Liver (tissue), 9 donors: ENCODE measurements around the gene FCN1. TPM values are rescaled to one million over a fixed set of nuclear protein-coding genes. Genes with fewer than 3 reads are reported as not detected.

ENCODE experiments used
- DNase-seq: peaks from one replicate; pipeline ENCODE4 v3.0.0-alpha.2; 2017; ENCODE audit warnings: low spot score
- H3K27ac ChIP-seq, 2 donors: one replicate each; pipeline ENCODE4 v1.7.0; 2013; ENCODE audit warnings: inconsistent platforms in 2 of 2, low read length in 2 of 2, control low read depth in 1 of 2, low read depth in 1 of 2, mild to moderate bottlenecking in 1 of 2
- H3K27me3 ChIP-seq, 4 donors: one replicate each; pipeline versions ENCODE4 v1.6.1 to v1.7.0; 2013; ENCODE audit warnings: low read length in 3 of 4, inconsistent platforms in 1 of 4, mild to moderate bottlenecking in 1 of 4, moderate library complexity in 1 of 4; ENCODE audit not compliant: control insufficient read depth in 4 of 4, insufficient read depth in 4 of 4
- H3K36me3 ChIP-seq, 4 donors: one replicate each; pipeline versions ENCODE4 v1.6.1 to v1.7.0; 2013; ENCODE audit warnings: low read length in 3 of 4, mild to moderate bottlenecking in 3 of 4, low read depth in 1 of 4, moderate library complexity in 1 of 4; ENCODE audit not compliant: control insufficient read depth in 4 of 4, insufficient read depth in 3 of 4
- H3K4me1 ChIP-seq, 4 donors: one replicate each; pipeline versions ENCODE4 v1.6.1 to v1.7.0; 2013; ENCODE audit warnings: low read length in 3 of 4, mild to moderate bottlenecking in 3 of 4, moderate library complexity in 1 of 4; ENCODE audit not compliant: control insufficient read depth in 4 of 4, insufficient read depth in 4 of 4
- H3K4me3 ChIP-seq, 3 donors: one replicate each; pipeline versions ENCODE4 v1.6.1 to v1.7.0; 2013; ENCODE audit warnings: low read length in 3 of 3, control low read depth in 1 of 3, low read depth in 1 of 3, mild to moderate bottlenecking in 1 of 3
- H3K9ac ChIP-seq, 2 donors: one replicate each; pipeline ENCODE4 v1.7.0; 2013; ENCODE audit warnings: low read length in 2 of 2, mild to moderate bottlenecking in 2 of 2, moderate library complexity in 2 of 2, control low read depth in 1 of 2, low read depth in 1 of 2
- H3K9me3 ChIP-seq, 4 donors: one replicate each; pipeline versions ENCODE4 v1.6.1 to v1.7.0; 2013; ENCODE audit warnings: low read length in 3 of 4; ENCODE audit not compliant: control insufficient read depth in 4 of 4
- FOXA1 ChIP-seq: IDR thresholded peaks from 2 replicates; pipeline ENCODE4 v1.6.1; 2016; ENCODE audit warnings: antibody characterized with exemption
- GABPA ChIP-seq, 2 donors: IDR thresholded peaks in 1 of 2; conservative IDR thresholded peaks in 1 of 2; 2 replicates each; pipeline ENCODE4 v1.6.1; 2016; ENCODE audit warnings: antibody characterized with exemption in 2 of 2, mild to moderate bottlenecking in 1 of 2, moderate library complexity in 1 of 2
- HNF4A ChIP-seq, 2 donors: conservative IDR thresholded peaks; 2 replicates each; pipeline ENCODE4 v1.6.1; 2016; ENCODE audit warnings: antibody characterized with exemption in 2 of 2, mild to moderate bottlenecking in 2 of 2
- HNF4G ChIP-seq: IDR thresholded peaks from 2 replicates; pipeline ENCODE4 v1.6.1; 2016; ENCODE audit warnings: antibody characterized with exemption
- MAX ChIP-seq: IDR thresholded peaks from 2 replicates; pipeline ENCODE4 v1.6.1; 2016; ENCODE audit warnings: antibody characterized with exemption
- NR2F2 ChIP-seq: IDR thresholded peaks from 2 replicates; pipeline ENCODE4 v1.6.1; 2016; ENCODE audit warnings: antibody characterized with exemption
- RXRA ChIP-seq, 2 donors: IDR thresholded peaks; 2 replicates each; pipeline ENCODE4 v1.6.1; 2017 to 2018; ENCODE audit warnings: antibody characterized with exemption in 2 of 2, mild to moderate bottlenecking in 1 of 2
- SP1 ChIP-seq: IDR thresholded peaks from 2 replicates; pipeline ENCODE4 v1.6.1; 2018; ENCODE audit warnings: antibody characterized with exemption, mild to moderate bottlenecking
- TAF1 ChIP-seq: conservative IDR thresholded peaks from 2 replicates; pipeline ENCODE4 v1.6.1; 2016; ENCODE audit warnings: antibody characterized with exemption, mild to moderate bottlenecking
- YY1 ChIP-seq: IDR thresholded peaks from 2 replicates; pipeline ENCODE4 v1.6.1; 2016; ENCODE audit warnings: antibody characterized with exemption, mild to moderate bottlenecking
- WGBS: extraction: QIAGEN DNeasy Blood & Tissue Kit; methylation state at CpG from one replicate; pipeline ENCODE4 v1.1.7; 2013; 5-methylcytosine and 5-hydroxymethylcytosine counted together
- polyA plus RNA-seq, 2 donors: library from polyadenylated mRNA; stranded (reverse) in 1 of 2; unstranded in 1 of 2; fragments of 200-250 nt in 1 of 2; fragments of >200 nt in 1 of 2; fragmentation: Nextera tagmentation in 1 of 2; extraction: Ambion mirVana in 1 of 2; gene quantifications; one replicate each; pipeline versions ENCODE4 v1.2.1 to v1.2.3, GENCODE V29; 2013 to 2015
- total RNA-seq, 2 donors: library from RNA; depleted of rRNA; stranded (reverse); fragments of >200 nt; gene quantifications; one replicate each; pipeline ENCODE4 v1.2.3, GENCODE V29; 2014
- TF ChIP-seq, protein P1 (sequence below): IDR thresholded peaks from 2 replicates; pipeline ENCODE4 v1.6.1; 2016; ENCODE audit warnings: antibody characterized with exemption, mild to moderate bottlenecking
- TF ChIP-seq, protein P2 (sequence below): fragments of 150-350 bp; IDR thresholded peaks from 2 replicates; pipeline ENCODE4 v1.5.1; 2017; ENCODE audit warnings: improper control_type of control experiment, low read depth, low read length; ENCODE audit not compliant: missing input control
- donor health status: healthy.
- donor health status: healthy.
- donor health status: healthy.
- donor health status: healthy.
- donor health status: healthy.

Gene FCN1
- total and polyA plus RNA-seq, 4 donors, result 0.97 to 15.0 (median 5.4) TPM

DNA sequence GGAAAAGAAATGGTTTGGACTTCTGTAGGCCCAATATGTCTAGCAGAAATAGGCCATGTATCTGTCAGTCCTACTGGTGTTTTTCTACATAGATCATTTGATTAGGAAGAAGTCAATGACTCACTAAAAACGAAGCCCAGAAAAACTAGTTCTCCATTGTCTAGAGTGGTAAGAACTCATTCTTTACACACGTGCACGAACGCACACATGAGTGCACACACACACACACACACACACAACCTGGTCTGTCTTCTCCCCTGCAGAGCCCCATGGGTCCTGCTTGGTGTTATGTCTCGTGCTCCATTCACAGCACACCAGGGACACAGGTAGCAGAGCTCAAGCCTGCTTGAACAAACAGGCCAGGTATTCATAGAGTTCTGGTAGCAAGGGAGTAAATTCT is 14.9 kb upstream of the FCN1 start:
- Histone ChIP-seq H3K36me3 (no peaks in the 10 kb centered on the region), H3K9ac (no peak overlapping the region), H3K4me1 (peaks cover 0 to 3% (median 0%) of the 10 kb centered on the region in 4 donors), H3K4me3 (no peak overlapping the region), H3K9me3 (no peaks in the 10 kb centered on the region), H3K27me3 (no peaks in the 10 kb centered on the region), H3K27ac (no peak overlapping the region)
- no peak for DNase-seq
- TF ChIP-seq YY1 (no peak), HNF4G (no peak), FOXA1 (no peak), HNF4A (conservative IDR thresholded peaks at IDR 0.05) (no peak), NR2F2 (no peak)
- TF ChIP-seq, protein P1, sequence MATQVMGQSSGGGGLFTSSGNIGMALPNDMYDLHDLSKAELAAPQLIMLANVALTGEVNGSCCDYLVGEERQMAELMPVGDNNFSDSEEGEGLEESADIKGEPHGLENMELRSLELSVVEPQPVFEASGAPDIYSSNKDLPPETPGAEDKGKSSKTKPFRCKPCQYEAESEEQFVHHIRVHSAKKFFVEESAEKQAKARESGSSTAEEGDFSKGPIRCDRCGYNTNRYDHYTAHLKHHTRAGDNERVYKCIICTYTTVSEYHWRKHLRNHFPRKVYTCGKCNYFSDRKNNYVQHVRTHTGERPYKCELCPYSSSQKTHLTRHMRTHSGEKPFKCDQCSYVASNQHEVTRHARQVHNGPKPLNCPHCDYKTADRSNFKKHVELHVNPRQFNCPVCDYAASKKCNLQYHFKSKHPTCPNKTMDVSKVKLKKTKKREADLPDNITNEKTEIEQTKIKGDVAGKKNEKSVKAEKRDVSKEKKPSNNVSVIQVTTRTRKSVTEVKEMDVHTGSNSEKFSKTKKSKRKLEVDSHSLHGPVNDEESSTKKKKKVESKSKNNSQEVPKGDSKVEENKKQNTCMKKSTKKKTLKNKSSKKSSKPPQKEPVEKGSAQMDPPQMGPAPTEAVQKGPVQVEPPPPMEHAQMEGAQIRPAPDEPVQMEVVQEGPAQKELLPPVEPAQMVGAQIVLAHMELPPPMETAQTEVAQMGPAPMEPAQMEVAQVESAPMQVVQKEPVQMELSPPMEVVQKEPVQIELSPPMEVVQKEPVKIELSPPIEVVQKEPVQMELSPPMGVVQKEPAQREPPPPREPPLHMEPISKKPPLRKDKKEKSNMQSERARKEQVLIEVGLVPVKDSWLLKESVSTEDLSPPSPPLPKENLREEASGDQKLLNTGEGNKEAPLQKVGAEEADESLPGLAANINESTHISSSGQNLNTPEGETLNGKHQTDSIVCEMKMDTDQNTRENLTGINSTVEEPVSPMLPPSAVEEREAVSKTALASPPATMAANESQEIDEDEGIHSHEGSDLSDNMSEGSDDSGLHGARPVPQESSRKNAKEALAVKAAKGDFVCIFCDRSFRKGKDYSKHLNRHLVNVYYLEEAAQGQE, result no peak
- TF ChIP-seq, protein P2, sequence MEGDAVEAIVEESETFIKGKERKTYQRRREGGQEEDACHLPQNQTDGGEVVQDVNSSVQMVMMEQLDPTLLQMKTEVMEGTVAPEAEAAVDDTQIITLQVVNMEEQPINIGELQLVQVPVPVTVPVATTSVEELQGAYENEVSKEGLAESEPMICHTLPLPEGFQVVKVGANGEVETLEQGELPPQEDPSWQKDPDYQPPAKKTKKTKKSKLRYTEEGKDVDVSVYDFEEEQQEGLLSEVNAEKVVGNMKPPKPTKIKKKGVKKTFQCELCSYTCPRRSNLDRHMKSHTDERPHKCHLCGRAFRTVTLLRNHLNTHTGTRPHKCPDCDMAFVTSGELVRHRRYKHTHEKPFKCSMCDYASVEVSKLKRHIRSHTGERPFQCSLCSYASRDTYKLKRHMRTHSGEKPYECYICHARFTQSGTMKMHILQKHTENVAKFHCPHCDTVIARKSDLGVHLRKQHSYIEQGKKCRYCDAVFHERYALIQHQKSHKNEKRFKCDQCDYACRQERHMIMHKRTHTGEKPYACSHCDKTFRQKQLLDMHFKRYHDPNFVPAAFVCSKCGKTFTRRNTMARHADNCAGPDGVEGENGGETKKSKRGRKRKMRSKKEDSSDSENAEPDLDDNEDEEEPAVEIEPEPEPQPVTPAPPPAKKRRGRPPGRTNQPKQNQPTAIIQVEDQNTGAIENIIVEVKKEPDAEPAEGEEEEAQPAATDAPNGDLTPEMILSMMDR, result no peak
- 84% methylated on average over 5 of the region's 5 CpGs for WGBS

- no peaks in the 10 kb centered on the region for H3K36me3 ChIP-seq
- H3K9me3 ChIP-seq, result no peaks in the 10 kb centered on the region
- no peaks in the 10 kb centered on the region for H3K27me3 ChIP-seq
- DNase-seq, result no peak
- peaks cover 0 to 3% (median 0%) of the 10 kb centered on the region in 4 donors for H3K4me1 ChIP-seq
- TF ChIP-seq MAX, result no peak
- no peak for TF ChIP-seq TAF1
- TF ChIP-seq RXRA (IDR thresholded peaks at IDR 0.05), result no peak
- TF ChIP-seq GABPA (IDR thresholded peaks at IDR 0.05 in 1 of 2, conservative IDR thresholded peaks at IDR 0.05 in 1 of 2), result no peak
- no peak for TF ChIP-seq HNF4A (conservative IDR thresholded peaks at IDR 0.05)
- no peak for TF ChIP-seq SP1
- no peak for TF ChIP-seq FOXA1
- TF ChIP-seq, protein P2, result no peak
- no peak overlapping the region for H3K4me3 ChIP-seq
- WGBS, result 89% methylated on average over 12 of the region's 12 CpGs
- H3K27ac ChIP-seq, result no peak overlapping the region
- H3K9ac ChIP-seq, result no peak overlapping the region
Measured at GRCh38 chr9:134932171-134932570, 14.5 kb upstream of the FCN1 start.
